Dermis microvascular lymphatic vessel endothelial cell (primary cell): ENCODE data around the gene SERINC1. TPM values are rescaled to one million over a fixed set of nuclear protein-coding genes. Genes with fewer than 3 reads are reported as not detected.

Source experiments
- DNase-seq, 2 donors: peaks; one replicate each; pipeline versions ENCODE4 v3.0.0 to v3.0.0-alpha.2; 2010; ENCODE audit warnings: low read depth in 2 of 2
- total RNA-seq: library from RNA; depleted of rRNA; stranded (reverse); fragments of >200 nt; gene quantifications from 2 replicates; pipeline ENCODE4 v1.2.1, GENCODE V29; 2014

SERINC1 gene
- total RNA-seq, 1 donor from 2014 or later = 164 TPM

DNA sequence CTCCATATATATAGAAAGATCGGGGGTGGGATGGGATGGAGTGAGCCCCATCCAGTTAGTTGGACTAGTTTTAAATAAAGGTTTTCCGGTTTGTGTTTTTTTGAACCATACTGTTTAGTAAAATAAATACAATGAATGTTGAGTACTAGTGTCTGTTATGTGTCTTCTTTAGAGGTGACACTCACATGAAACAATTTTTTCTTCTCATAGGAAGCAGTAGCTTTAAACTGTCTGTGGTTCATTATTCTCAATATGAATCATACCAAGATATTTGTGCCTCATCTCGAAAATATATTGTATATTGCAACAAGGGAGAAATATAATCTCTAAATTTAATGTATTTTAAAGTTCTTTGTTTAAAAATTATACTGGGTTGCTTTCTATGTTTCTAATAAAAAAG, 38.8 kb downstream of the SERINC1 start:
- DNase-seq = no peak

- no peak for DNase-seq
These were observed 39.8 kb downstream of the SERINC1 start for GRCh38 chr6:122431780-122432179.

DNA sequence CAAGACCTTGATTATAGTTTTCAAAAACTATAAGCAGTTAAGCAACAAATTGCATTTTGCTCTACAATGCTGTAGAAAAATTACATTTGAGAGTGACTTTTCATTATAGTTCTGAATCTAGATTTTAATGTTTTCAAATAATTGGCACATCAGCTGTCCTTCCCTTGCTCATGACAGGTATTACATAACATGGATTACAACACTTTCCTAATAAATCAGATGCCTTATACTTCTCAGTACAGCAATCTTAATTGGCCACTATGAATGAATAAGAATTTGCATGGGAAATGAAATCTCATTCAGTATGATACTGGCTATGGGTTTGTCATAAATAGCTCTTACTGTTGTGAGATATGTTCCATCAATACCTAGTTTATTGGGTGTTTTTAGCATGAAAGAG, 42.3 kb downstream of the SERINC1 start:
- DNase-seq = no peak

DNA sequence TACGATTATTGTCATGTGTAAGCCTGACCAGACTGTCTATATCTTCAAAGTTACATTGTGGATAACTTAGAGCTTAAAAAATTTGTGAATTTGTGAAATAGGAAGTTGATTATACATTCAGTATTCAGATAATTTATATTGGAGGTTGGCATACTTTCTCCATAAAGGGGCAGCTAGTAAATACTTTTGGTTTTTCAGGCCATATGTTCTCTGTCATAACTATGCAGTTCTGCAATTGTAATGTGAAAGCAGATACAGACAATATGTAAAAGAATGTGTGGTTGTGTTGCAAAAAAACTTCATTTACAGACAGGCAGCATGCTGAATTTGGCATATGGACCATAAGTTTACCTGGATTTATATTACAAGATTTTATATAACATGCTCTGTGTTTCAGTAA, 42.8 kb downstream of the SERINC1 start:
- DNase-seq = no peak

DNA sequence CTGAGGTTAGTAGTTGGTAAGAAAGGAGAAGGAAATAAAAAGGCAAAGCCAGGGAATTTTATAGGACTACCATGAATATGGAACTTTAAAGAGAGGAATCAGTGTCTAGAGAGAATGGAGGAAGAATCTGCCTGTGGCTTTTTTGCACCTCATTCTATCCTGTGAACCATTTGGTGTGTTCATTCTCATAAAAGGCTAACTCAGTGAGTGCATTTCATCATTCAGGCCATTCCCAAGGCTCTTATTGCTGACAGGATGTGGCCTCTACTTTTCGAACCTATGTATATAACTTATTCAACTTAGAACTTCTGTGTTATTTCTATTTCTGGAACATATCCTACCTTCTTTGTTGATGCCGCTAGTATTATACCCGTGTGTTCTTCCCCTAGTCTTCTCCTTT, 45.0 kb downstream of the SERINC1 start:
- no peak for DNase-seq

- no peak for DNase-seq
These were observed 47.9 kb downstream of the SERINC1 start for GRCh38 chr6:122423734-122424133.

DNA sequence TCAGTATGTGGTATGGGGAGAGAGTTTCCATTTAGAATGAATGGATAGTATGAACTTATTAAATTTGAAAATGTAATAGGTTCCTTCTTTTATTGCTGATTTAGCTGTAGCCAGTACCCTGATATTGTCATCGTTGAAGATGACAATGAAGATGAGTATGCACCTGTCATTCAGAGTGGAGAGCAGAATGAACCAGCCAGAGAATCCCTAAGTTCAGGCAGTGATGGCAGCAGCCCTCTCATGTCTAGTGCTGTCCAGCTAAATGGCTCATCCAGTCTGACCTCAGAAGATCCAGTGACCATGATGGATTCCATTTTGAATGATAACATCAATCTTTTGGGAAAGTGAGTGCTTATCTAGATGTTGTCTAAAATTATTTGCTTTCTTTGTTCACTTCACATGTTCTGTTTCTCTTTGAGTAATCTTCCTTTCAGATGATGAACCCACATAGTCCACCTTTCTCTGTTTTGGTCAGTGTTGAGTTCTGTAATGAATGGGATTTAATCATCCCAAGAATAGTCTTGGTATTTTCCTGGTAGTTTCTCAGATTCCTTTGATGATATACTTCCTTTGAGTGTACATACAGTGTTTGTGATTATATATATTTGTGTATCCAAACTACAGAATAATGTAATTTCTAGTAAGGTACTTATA, 48.9 kb downstream of the SERINC1 start:
- no peak for DNase-seq

DNA sequence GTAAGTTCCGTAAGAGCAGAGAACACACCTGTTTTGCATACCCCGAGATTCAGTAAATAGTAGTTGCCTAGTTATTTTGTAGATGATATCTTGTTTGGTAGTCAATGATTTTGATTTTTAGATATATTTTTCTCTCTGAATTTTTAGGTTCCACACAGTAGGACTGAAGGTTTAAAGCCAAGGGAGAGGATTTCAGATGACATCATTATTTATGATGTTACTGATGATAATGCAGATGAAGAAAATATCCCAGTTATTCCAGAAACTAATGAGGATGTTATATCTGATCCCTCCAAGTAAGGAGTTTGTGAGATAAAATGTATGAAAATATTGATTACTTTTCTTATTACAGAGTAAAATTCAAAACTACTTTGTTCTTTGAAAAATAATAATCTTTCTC, 49.6 kb downstream of the SERINC1 start:
- no peak for DNase-seq

DNA sequence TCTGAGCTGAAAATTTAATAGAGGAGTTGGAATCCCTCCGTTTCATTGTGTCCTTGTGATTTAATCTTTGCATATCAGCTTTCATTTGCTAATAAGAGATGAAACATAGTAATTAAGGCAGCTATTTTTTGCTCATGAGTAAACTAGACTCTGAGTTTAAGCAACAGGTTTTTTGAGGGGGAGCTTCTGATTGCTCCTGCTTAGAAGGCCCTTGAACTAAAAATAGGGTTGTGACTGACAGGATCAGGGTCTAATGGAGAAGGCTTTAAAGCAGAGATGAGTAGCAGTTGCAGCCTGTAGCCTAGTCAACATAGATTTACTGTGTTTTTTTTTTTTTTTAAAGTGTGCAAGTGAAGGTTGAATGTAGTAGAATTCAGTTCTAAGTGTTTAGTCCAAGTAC, 54.8 kb downstream of the SERINC1 start:
- no peak for DNase-seq

DNA sequence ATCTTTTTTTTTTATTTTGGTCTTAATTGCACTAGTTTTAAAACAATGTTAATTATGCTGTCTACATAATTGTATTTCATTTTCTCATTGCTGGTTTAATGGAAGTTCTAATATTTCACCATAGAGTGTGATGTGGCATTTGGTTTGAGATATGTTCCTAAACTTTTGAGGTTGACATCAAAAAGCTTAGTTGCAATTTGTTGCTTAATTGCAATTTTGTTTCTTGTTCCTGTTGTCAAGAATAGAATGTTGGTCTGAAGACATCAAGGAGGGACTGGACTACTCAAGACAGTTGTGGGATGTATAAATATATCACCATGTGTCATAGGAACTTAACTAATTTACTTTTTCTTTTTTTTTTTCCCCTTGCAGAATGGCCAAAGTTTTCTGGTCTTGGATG, 59.6 kb downstream of the SERINC1 start:
- no peak for DNase-seq

DNA sequence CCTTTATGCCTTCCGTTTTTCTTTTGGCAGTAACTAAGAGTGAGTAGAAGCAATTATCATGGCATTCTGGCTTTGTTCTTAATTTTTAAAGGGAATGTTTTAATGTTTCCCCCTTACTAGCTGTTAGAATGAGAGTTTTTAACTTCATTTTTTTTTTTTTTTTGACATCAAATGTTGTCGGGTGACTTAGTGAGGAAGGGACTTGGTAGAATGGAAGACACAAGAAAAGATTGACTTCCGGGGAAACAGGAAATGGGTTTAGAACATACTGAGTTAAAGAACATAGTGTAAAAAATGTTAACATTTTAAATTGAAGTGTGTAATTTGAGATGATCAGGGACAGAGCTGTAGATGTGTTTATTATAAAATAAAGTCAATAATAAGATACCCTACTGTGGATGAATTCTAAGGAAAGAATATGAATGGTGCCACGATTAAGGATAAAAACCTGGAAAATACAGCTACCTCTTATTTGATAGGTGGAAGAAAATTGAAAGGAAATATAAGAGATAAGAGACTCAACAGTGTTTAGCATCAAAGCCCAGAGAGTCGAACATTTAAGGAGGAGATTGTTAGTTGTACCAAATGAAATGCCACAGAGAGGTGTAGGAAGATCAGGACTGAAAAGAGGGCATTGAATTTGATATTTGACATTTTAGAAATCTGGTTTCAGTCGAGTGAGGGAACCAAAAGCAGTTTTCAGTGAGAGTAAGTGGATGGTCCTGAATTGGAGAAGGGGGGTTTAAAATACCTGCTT, 62.7 kb downstream of the SERINC1 start:
- no peak for DNase-seq

DNA sequence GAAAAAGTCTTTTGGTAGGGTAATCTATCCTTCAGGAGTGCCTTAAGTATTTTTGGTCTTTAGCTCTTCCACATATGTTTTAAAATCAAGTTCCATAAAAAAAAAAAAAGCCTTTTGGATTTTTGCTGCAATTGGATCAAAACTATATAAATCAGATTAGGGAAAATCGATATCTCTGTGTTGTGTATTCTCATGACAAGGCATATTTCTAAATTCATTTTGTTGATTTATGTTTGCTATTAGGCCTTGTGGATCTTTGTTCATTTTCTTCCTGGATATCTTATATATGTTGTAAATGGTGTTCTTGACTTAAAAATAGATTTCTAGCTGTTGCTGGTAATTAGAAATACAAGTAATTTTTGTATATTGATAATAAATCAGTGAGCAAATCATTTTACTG, 63.4 kb downstream of the SERINC1 start:
- DNase-seq = no peak

GRCh38 chr6:122407712-122408111, 63.9 kb downstream of the SERINC1 start:
- no peak for DNase-seq

- DNase-seq = no peak
These were observed 65.4 kb downstream of the SERINC1 start for GRCh38 chr6:122406187-122406586.

DNA sequence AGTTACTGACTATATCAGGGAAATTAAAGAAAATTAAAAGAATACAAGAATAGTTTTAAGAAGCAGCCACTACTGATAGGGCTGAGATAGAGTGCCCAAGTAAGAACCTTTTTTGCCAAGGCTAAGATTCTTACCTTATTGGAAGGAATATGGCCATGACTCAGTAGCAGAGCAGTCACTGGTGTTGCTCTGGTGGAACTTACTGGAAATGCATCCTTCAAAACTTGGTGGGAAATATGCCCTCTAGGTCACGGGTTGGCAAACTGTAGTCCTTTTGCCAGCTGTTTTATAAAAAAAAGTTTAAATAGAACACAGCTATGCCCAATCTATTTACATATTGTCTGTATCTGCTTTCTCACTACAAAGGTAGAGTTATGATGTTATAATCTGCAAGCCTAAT, 66.2 kb downstream of the SERINC1 start:
- no peak for DNase-seq

DNA sequence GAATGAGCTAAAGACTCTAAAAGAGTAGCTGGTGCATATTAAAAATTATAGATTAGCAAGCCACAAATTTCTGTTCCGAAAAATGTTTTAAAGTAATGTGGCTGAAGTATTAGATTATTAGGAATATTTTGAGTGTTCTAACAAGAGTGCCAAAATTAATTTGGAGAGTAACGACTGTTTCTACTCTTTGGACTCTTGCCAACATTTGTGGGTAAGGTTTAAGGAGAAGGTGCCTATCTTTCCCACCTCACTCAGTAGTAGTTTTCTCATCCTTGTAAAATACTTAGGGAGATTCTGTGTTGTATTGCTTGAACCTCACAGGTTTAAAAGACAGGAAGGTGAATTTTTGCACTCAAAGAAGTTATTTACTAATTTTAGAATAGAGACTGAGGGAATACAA, 67.2 kb downstream of the SERINC1 start:
- DNase-seq = no peak

DNA sequence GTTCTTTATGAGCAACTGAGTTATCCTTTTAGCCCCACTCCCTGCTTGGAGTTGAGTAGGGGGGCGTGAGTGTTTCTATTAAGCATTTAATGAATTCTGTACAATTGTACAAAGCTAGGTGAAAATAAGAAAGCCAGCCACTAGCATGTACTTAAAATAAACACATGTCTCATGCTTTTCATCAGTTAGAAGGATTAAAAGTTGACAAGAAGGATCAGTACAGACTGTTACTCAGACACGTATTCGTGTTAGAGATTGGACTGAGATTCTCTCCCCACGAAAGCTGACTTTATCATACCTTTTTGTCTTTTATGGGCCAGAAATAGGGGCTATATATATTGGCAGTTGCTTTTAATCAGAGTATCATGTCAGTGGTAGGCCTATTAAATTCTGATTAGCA, 70.5 kb downstream of the SERINC1 start:
- no peak for DNase-seq

DNA sequence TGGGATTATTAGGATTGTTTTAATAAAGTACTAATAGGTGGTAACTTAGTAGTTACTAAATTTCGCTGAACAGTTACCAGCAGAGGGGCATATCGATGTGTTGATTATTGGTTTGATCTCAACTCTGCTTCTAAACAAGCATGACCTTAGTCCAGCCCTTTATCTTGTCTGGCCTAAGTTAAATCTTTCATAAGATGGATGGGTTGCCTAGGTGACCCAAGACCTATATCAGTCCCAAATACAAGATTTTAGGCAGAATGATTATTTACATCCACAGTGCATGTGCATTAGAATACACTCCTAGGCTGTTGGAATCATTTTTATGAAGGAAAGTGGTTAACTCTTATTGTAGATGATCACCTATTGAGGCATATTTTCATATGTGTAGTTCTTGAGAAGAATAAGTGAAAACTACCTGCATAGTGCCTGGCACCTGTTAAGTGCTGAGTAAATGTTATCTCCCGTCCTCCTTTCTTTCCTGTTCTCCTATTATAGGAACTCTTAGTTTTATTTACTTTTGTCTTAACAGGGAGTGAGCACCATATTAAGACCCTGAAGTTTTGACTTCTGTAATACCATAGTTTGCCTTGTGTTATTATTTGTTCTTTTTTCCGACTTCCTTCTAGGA, 71.0 kb downstream of the SERINC1 start:
- no peak for DNase-seq

DNA sequence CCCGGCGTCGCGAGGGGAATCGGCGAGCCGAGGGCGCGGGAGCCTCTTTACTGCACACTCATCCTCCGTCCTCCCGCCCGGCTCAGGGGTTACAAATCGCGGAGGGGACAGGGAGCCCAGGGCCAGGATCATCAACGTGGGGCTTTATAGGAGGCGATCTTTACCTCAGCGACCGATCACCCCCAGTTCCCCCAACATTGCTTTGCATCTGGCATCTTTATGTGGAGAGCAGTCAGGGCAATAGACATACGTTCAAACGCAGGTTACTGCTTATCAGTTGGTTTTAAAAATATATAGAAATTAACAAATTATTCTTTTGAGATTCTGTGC, 71.5 kb downstream of the SERINC1 start:
- DNase-seq = no peak

DNA sequence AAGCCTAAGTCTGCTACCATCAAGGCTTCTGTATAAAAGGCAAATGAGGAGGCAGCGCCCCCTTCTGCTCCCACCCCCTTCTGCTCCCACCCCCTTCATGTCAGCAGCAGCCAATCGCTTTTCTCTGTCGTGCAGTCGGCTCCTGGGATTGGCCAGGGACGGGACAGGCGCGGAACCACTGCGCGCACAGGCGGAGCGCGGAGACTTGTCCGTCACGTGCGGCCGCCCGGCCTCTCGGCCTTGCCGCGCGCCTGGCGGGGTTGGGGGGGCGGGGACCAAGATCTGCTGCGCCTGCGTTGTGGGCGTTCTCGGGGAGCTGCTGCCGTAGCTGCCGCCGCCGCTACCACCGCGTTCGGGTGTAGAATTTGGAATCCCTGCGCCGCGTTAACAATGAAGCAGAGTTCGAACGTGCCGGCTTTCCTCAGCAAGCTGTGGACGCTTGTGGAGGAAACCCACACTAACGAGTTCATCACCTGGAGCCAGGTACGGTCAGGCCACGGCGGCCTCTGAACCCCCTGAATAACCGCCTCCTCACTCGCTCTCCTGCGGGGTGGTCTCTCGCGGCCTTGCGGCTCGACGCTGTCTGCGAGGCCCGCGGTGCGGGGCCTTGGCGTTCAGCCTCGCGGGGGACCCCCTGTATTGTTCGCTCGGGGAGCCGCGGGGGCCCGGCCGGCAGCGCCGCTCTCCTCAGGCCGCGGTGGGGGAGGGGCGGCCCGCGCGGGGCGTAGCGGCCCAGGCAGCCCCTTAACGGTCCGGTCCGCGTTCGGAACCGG, 72.1 kb downstream of the SERINC1 start, which contains the start of gene HSF2:
HSF2 (plus strand) TSS at position 305 of the 773 bp plus-strand sequence; CDS start at position 391, 86 bp downstream.
- DNase-seq = peak; percentile 93 to 98

DNA sequence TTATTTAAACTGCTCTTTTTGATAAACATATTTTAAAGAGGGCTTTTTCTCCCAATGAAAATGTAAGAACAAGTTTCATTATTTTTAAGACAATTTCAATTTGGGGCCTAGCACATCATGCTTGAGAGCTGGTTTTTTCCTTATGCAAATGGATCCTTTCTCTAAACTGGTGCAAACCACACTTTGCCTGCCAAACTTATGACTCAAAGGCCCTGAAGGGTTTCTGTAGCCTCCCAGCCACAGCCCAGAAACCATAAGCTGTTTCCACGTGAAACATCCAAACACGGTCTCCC, 72.6 kb downstream of the SERINC1 start:
- no peak for DNase-seq

DNA sequence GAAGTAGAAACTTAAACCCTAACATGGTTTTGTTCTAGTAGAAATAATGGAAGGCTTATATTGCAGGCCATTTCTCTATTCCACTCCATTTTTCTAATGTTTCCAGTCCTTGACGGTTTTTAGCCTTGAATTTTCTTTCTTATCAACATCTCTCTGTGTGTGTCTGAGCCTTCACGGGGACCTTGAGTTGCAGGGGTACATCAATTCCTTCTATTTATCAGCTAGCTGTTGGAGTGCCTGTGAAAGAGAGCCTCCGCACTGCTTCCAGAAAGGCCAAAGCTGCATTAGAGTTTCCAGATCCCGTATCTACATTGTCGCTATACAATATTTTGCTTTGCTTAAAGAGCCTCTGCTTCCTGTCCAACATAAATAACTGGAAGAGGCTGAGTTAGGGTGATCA, 77.6 kb downstream of the SERINC1 start:
- no peak for DNase-seq
